OCI-LY1 (cell line): Measurements from ENCODE around the gene GALNT9.

Source experiments
- EZH2 ChIP-seq: fragments of 200-600 bp; sonication (generic), shearing (Covaris generic); IDR thresholded peaks from 2 replicates; pipeline ENCODE4 v1.8.0; 2017; ENCODE audit warnings: borderline replicate concordance, mixed run types, mild to moderate bottlenecking, antibody characterized with exemption, low read length, moderate library complexity, mixed read lengths
- TF ChIP-seq, protein P1 (sequence below): fragments of 200-600 bp; sonication (generic), shearing (Covaris generic); IDR thresholded peaks from 2 replicates; pipeline ENCODE4 v1.5.1; 2017; ENCODE audit warnings: mild to moderate bottlenecking, antibody characterized with exemption, low read length, moderate library complexity, mixed read lengths

DNA sequence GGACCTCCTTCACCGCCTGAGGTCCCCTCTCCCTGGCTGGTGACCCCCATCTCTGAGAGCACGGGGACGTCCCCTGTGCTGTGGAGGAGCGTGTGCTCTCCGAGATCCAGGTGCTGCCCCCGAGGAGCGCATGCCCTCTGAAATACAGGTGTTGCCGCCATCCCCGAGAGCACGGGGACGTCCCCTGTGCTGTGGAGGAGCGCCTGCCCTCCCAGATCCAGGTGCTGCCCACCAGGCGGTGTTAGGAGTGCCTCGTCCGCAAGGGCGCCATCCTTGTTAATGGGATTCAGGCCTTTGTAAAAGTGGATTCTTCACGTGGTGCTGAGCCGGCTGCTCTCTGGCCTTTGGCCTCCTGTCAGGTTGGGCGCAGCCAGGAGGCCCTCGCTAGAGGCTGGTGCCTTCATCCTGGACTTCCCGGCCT is 175.0 kb downstream of the GALNT9 start:
- TF ChIP-seq, protein P1, sequence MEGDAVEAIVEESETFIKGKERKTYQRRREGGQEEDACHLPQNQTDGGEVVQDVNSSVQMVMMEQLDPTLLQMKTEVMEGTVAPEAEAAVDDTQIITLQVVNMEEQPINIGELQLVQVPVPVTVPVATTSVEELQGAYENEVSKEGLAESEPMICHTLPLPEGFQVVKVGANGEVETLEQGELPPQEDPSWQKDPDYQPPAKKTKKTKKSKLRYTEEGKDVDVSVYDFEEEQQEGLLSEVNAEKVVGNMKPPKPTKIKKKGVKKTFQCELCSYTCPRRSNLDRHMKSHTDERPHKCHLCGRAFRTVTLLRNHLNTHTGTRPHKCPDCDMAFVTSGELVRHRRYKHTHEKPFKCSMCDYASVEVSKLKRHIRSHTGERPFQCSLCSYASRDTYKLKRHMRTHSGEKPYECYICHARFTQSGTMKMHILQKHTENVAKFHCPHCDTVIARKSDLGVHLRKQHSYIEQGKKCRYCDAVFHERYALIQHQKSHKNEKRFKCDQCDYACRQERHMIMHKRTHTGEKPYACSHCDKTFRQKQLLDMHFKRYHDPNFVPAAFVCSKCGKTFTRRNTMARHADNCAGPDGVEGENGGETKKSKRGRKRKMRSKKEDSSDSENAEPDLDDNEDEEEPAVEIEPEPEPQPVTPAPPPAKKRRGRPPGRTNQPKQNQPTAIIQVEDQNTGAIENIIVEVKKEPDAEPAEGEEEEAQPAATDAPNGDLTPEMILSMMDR = no peak
- TF ChIP-seq EZH2 = no peak
